Loucy (cell line): ENCODE data around the gene CDH8.

Experiments used
- H2AFZ ChIP-seq: fragments of 200-600 bp; sonication (generic); 2 replicates; pipeline ENCODE4 v1.6.0; 2016; ENCODE audit warnings: antibody characterized with exemption, mild to moderate bottlenecking, low read length, moderate library complexity
- H3F3A ChIP-seq: fragments of 200-600 bp; 2 replicates; pipeline ENCODE4 v1.6.0; 2016; ENCODE audit warnings: antibody characterized with exemption, low read depth, mild to moderate bottlenecking
- H3K27me3 ChIP-seq: fragments of 200-600 bp; sonication (generic); 2 replicates; pipeline ENCODE4 v1.6.1; 2014; ENCODE audit warnings: low read length, mild to moderate bottlenecking; ENCODE audit not compliant: insufficient read depth, poor library complexity, severe bottlenecking
- H3K36me3 ChIP-seq: fragments of 200-600 bp; sonication (generic); 2 replicates; pipeline ENCODE4 v1.6.1; 2016; ENCODE audit warnings: low read length; ENCODE audit not compliant: insufficient read depth
- H3K4me1 ChIP-seq: fragments of 200-600 bp; sonication (generic); 2 replicates; pipeline ENCODE4 v1.5.1; 2014; ENCODE audit warnings: low read length, mild to moderate bottlenecking; ENCODE audit not compliant: insufficient read depth, poor library complexity, severe bottlenecking
- H3K4me2 ChIP-seq: fragments of 200-600 bp; sonication (generic); 2 replicates; pipeline ENCODE4 v1.6.0; 2014; ENCODE audit warnings: antibody characterized with exemption, low read length, low read depth, mild to moderate bottlenecking; ENCODE audit not compliant: poor library complexity, severe bottlenecking
- H3K4me3 ChIP-seq: fragments of 200-600 bp; sonication (generic); 2 replicates; pipeline ENCODE4 v1.5.1; 2014; ENCODE audit warnings: low read length, mild to moderate bottlenecking, mixed read lengths; ENCODE audit not compliant: poor library complexity, severe bottlenecking
- H3K79me2 ChIP-seq: fragments of 200-600 bp; sonication (generic); 2 replicates; pipeline ENCODE4 v1.6.1; 2014; ENCODE audit warnings: low read length; ENCODE audit not compliant: insufficient read depth
- H3K9ac ChIP-seq: fragments of 200-600 bp; sonication (generic); 2 replicates; pipeline ENCODE4 v1.6.0; 2014; ENCODE audit warnings: mild to moderate bottlenecking, low read depth, low read length, moderate library complexity; ENCODE audit not compliant: poor library complexity, severe bottlenecking
- H3K9me2 ChIP-seq: fragments of 200-600 bp; sonication (generic); replicated peaks from 2 replicates; pipeline ENCODE4 v1.6.1; 2016; ENCODE audit warnings: low read depth, low read length, mixed read lengths
- H3K9me3 ChIP-seq: fragments of 200-600 bp; sonication (generic); 2 replicates; pipeline ENCODE4 v1.6.1; 2014; ENCODE audit warnings: mild to moderate bottlenecking, antibody characterized with exemption, low read length, low read depth; ENCODE audit not compliant: insufficient read depth
- H4K20me1 ChIP-seq: fragments of 200-600 bp; sonication (generic); 2 replicates; pipeline ENCODE4 v1.6.0; 2014; ENCODE audit warnings: antibody characterized with exemption, low read length, mild to moderate bottlenecking; ENCODE audit not compliant: insufficient read depth, poor library complexity, severe bottlenecking
- EZH2phosphoT487 ChIP-seq: fragments of 200-600 bp; IDR thresholded peaks from 2 replicates; pipeline ENCODE4 v1.6.1; 2018; ENCODE audit warnings: antibody characterized with exemption, mild to moderate bottlenecking, moderate library complexity, borderline replicate concordance
- TF ChIP-seq, protein P1 (sequence below): fragments of 200-600 bp; sonication (generic); conservative IDR thresholded peaks from 2 replicates; pipeline ENCODE4 v1.5.1; 2014; ENCODE audit warnings: mild to moderate bottlenecking, antibody characterized with exemption, low read length

CDH8 gene

GRCh38 chr16:61730997-61731396 is 305.2 kb downstream of the CDH8 start:
- Histone ChIP-seq H3K9me2 (no peaks in the 10 kb centered on the region), H3F3A (no peaks in the 10 kb centered on the region), H3K4me3 (no peak overlapping the region), H3K27me3 (no peaks in the 10 kb centered on the region), H4K20me1 (no peaks in the 10 kb centered on the region), H3K9ac (no peak overlapping the region), H3K36me3 (no peaks in the 10 kb centered on the region), H3K9me3 (no peaks in the 10 kb centered on the region), H3K4me1 (no peaks in the 10 kb centered on the region), H3K4me2 (no peak overlapping the region), H3K79me2 (no peaks in the 10 kb centered on the region), H2AFZ (no peak overlapping the region)
- TF ChIP-seq EZH2phosphoT487, result no peak
- TF ChIP-seq, protein P1, sequence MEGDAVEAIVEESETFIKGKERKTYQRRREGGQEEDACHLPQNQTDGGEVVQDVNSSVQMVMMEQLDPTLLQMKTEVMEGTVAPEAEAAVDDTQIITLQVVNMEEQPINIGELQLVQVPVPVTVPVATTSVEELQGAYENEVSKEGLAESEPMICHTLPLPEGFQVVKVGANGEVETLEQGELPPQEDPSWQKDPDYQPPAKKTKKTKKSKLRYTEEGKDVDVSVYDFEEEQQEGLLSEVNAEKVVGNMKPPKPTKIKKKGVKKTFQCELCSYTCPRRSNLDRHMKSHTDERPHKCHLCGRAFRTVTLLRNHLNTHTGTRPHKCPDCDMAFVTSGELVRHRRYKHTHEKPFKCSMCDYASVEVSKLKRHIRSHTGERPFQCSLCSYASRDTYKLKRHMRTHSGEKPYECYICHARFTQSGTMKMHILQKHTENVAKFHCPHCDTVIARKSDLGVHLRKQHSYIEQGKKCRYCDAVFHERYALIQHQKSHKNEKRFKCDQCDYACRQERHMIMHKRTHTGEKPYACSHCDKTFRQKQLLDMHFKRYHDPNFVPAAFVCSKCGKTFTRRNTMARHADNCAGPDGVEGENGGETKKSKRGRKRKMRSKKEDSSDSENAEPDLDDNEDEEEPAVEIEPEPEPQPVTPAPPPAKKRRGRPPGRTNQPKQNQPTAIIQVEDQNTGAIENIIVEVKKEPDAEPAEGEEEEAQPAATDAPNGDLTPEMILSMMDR, result no peak

GRCh38 chr16:61726701-61727100 is 309.5 kb downstream of the CDH8 start:
- no peak overlapping the region for H3K4me2 ChIP-seq
- no peak for TF ChIP-seq EZH2phosphoT487
- TF ChIP-seq, protein P1, result no peak

GRCh38 chr16:61726125-61726524 is 310.1 kb downstream of the CDH8 start:
- Histone ChIP-seq H3K79me2 (no peaks in the 10 kb centered on the region), H3K9me3 (no peaks in the 10 kb centered on the region), H2AFZ (no peak overlapping the region), H3K4me2 (no peak overlapping the region), H3K4me1 (no peaks in the 10 kb centered on the region), H3K36me3 (no peaks in the 10 kb centered on the region), H3K9me2 (no peaks in the 10 kb centered on the region), H3K9ac (no peak overlapping the region), H3K27me3 (no peaks in the 10 kb centered on the region), H3K4me3 (no peak overlapping the region), H4K20me1 (no peaks in the 10 kb centered on the region), H3F3A (no peaks in the 10 kb centered on the region)
- TF ChIP-seq, protein P1, result no peak

More at GRCh38 chr16:61726701-61727100, 309.5 kb downstream of the CDH8 start:
- no peaks in the 10 kb centered on the region for H4K20me1 ChIP-seq
- H3K4me3 ChIP-seq, result no peak overlapping the region
- no peaks in the 10 kb centered on the region for H3K9me3 ChIP-seq
- H3K9me2 ChIP-seq, result no peaks in the 10 kb centered on the region
- H3K9ac ChIP-seq, result no peak overlapping the region
- no peak overlapping the region for H2AFZ ChIP-seq
- no peaks in the 10 kb centered on the region for H3K27me3 ChIP-seq
- no peaks in the 10 kb centered on the region for H3K79me2 ChIP-seq
- no peaks in the 10 kb centered on the region for H3K36me3 ChIP-seq
- no peaks in the 10 kb centered on the region for H3K4me1 ChIP-seq
- no peaks in the 10 kb centered on the region for H3F3A ChIP-seq
